Measurements from ENCODE around the gene FTSJ3. TPM values are rescaled to one million over a fixed set of nuclear protein-coding genes. Genes with fewer than 3 reads are reported as not detected.

FTSJ3 gene
- total and polyA plus RNA-seq, 2 experiments from 2014 or later: 28.5 to 30.0 TPM

- TF ChIP-seq EZH2phosphoT487 (IDR thresholded peaks at IDR 0.05; ENCODE audit: low read depth, severe bottlenecking, unreplicated experiment): no peak
- TF ChIP-seq EZH2 (IDR thresholded peaks at IDR 0.05; ENCODE audit: borderline replicate concordance): no peak
- no peak for DNase-seq (ENCODE audit: low spot score)
- H3K4me1 ChIP-seq (ENCODE audit: insufficient read depth): peaks cover 36% of the 10 kb centered on the region
- peak overlapping the region; percentile 50 for H2AFZ ChIP-seq
- H3K36me3 ChIP-seq (replicated peaks; ENCODE audit: insufficient read depth, low read depth): no peaks in the 10 kb centered on the region
- H3K79me2 ChIP-seq: peaks cover 50% of the 10 kb centered on the region
- peak overlapping the region; percentile 94 for H3K4me2 ChIP-seq
- 0% methylated on average over 2 of the region's 36 CpGs for WGBS (ENCODE audit: low lambda C conversion rate, missing lambda C conversion rate)
- H3K9me3 ChIP-seq (ENCODE audit: low read depth): no peaks in the 10 kb centered on the region
- peak overlapping the region; percentile 92 for H3K4me3 ChIP-seq
- no peaks in the 10 kb centered on the region for H3K27me3 ChIP-seq
- H3K27ac ChIP-seq: peak overlapping the region; percentile 88
- no peaks in the 10 kb centered on the region for H3K9me2 ChIP-seq (replicated peaks; ENCODE audit: insufficient read depth)
- H4K20me1 ChIP-seq (ENCODE audit: insufficient read depth, poor library complexity, severe bottlenecking): peaks cover 31% of the 10 kb centered on the region
Measured at GRCh38 chr17:63842173-63842539, 14.7 kb upstream of the FTSJ3 start.

- Histone ChIP-seq H3K9me3 (ENCODE audit: low read depth) (no peaks in the 10 kb centered on the region), H3K4me3 (peak overlapping the region; percentile 92), H3K79me2 (peaks cover 56% of the 10 kb centered on the region), H3K27ac (peak overlapping the region; percentile 88), H3K36me3 (replicated peaks; ENCODE audit: insufficient read depth, low read depth) (no peaks in the 10 kb centered on the region), H4K20me1 (ENCODE audit: insufficient read depth, poor library complexity, severe bottlenecking) (peaks cover 31% of the 10 kb centered on the region), H2AFZ (peak overlapping the region; percentile 50), H3K4me1 (ENCODE audit: insufficient read depth) (peaks cover 36% of the 10 kb centered on the region), H3K9me2 (replicated peaks; ENCODE audit: insufficient read depth) (no peaks in the 10 kb centered on the region), H3K4me2 (peak overlapping the region; percentile 94), H3K27me3 (no peaks in the 10 kb centered on the region)
- 7% methylated on average over 26 of the region's 26 CpGs for WGBS (ENCODE audit: low lambda C conversion rate, missing lambda C conversion rate)
- TF ChIP-seq EZH2phosphoT487 (IDR thresholded peaks at IDR 0.05; ENCODE audit: low read depth, severe bottlenecking, unreplicated experiment) (no peak), EZH2 (IDR thresholded peaks at IDR 0.05; ENCODE audit: borderline replicate concordance) (no peak)
- TF ChIP-seq, protein P1, sequence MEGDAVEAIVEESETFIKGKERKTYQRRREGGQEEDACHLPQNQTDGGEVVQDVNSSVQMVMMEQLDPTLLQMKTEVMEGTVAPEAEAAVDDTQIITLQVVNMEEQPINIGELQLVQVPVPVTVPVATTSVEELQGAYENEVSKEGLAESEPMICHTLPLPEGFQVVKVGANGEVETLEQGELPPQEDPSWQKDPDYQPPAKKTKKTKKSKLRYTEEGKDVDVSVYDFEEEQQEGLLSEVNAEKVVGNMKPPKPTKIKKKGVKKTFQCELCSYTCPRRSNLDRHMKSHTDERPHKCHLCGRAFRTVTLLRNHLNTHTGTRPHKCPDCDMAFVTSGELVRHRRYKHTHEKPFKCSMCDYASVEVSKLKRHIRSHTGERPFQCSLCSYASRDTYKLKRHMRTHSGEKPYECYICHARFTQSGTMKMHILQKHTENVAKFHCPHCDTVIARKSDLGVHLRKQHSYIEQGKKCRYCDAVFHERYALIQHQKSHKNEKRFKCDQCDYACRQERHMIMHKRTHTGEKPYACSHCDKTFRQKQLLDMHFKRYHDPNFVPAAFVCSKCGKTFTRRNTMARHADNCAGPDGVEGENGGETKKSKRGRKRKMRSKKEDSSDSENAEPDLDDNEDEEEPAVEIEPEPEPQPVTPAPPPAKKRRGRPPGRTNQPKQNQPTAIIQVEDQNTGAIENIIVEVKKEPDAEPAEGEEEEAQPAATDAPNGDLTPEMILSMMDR (IDR thresholded peaks at IDR 0.05; ENCODE audit: poor library complexity): no peak
- DNase-seq (ENCODE audit: low spot score): peak; percentile 75
Measured at GRCh38 chr17:63841350-63842172, 14.1 kb upstream of the FTSJ3 start.

- TF ChIP-seq EZH2phosphoT487 (IDR thresholded peaks at IDR 0.05; ENCODE audit: low read depth, severe bottlenecking, unreplicated experiment) (no peak), EZH2 (IDR thresholded peaks at IDR 0.05; ENCODE audit: borderline replicate concordance) (no peak)
- TF ChIP-seq, protein P1 (IDR thresholded peaks at IDR 0.05; ENCODE audit: poor library complexity): no peak
- no peak for DNase-seq (ENCODE audit: low spot score)
- H3K4me3 ChIP-seq: peak overlapping the region; percentile 92
- no peaks in the 10 kb centered on the region for H3K27me3 ChIP-seq
- H4K20me1 ChIP-seq (ENCODE audit: insufficient read depth, poor library complexity, severe bottlenecking): peaks cover 31% of the 10 kb centered on the region
- WGBS (ENCODE audit: low lambda C conversion rate, missing lambda C conversion rate): 75% methylated on average over 4 of the region's 4 CpGs
- no peaks in the 10 kb centered on the region for H3K36me3 ChIP-seq (replicated peaks; ENCODE audit: insufficient read depth, low read depth)
- H3K79me2 ChIP-seq: peaks cover 63% of the 10 kb centered on the region
- no peaks in the 10 kb centered on the region for H3K9me2 ChIP-seq (replicated peaks; ENCODE audit: insufficient read depth)
- peaks cover 36% of the 10 kb centered on the region for H3K4me1 ChIP-seq (ENCODE audit: insufficient read depth)
- H2AFZ ChIP-seq: no peak overlapping the region
- H3K4me2 ChIP-seq: peak overlapping the region; percentile 94
- peak overlapping the region; percentile 88 for H3K27ac ChIP-seq
- H3K9me3 ChIP-seq (ENCODE audit: low read depth): no peaks in the 10 kb centered on the region
Measured at GRCh38 chr17:63840591-63841349, 13.3 kb upstream of the FTSJ3 start.
